IMR-90 (cell line): ENCODE measurements around the gene KCNMB2. TPM values are rescaled to one million over a fixed set of nuclear protein-coding genes. Genes with fewer than 3 reads are reported as not detected.

Source experiments
- ATAC-seq: fragments of 200-7000 bp; cut with Tn5 transposase; 2 replicates; pipeline ENCODE4 v1.9.1; 2020; ENCODE audit warnings: low read depth, mild to moderate bottlenecking, moderate library complexity
- BruUV-seq: library from RNA; stranded (reverse); fragments of 400-500 nt; replicated peaks from 2 replicates; lab custom pipeline; 2021; lab: Mats Ljungman, UMichigan
- CTCF ChIA-PET: fragments of 300-600 bp; formaldehyde crosslinking; extraction: SDS; loops from one replicate; lab custom pipeline; 2021; ENCODE audit warnings: antibody characterized with exemption; lab: Yijun Ruan, JAX
- POLR2A ChIA-PET: fragments of 300-600 bp; sonication (Branson Sonifier 250); formaldehyde crosslinking; loops from one replicate; lab custom pipeline; 2022; ENCODE audit warnings: antibody characterized with exemption; ENCODE audit not compliant: unreplicated experiment; lab: Charles Lee
- DNase-seq: peaks from one replicate; pipeline ENCODE4 v3.0.0; 2013
- H2AFZ ChIP-seq: replicated peaks from 2 replicates; pipeline ENCODE3; 2013; ENCODE audit warnings: low read length, mild to moderate bottlenecking; ENCODE audit not compliant: poor library complexity
- H2AK5ac ChIP-seq: 2 replicates; pipeline ENCODE4 v1.6.1; 2013; ENCODE audit warnings: low read depth, low read length, inconsistent platforms
- H2AK9ac ChIP-seq: replicated peaks from 2 replicates; pipeline ENCODE3; 2013; ENCODE audit warnings: mild to moderate bottlenecking, low read depth, low read length, moderate library complexity; ENCODE audit not compliant: poor library complexity
- H2BK120ac ChIP-seq: 2 replicates; pipeline ENCODE4 v1.6.1; 2013; ENCODE audit warnings: low read depth, low read length, inconsistent platforms
- H2BK15ac ChIP-seq: 3 replicates; pipeline ENCODE4 v1.6.1; 2013; ENCODE audit warnings: low read depth, low read length, inconsistent platforms
- H2BK20ac ChIP-seq: 2 replicates; pipeline ENCODE4 v1.6.1; 2013; ENCODE audit warnings: low read depth, mild to moderate bottlenecking, inconsistent platforms, low read length, moderate library complexity
- H2BK5ac ChIP-seq: 2 replicates; pipeline ENCODE4 v1.6.1; 2013; ENCODE audit warnings: mild to moderate bottlenecking, low read depth, low read length, inconsistent platforms; ENCODE audit not compliant: poor library complexity, severe bottlenecking
- H3K14ac ChIP-seq: replicated peaks from 2 replicates; pipeline ENCODE4 v1.6.1; 2013; ENCODE audit warnings: low read depth, low read length, inconsistent platforms
- H3K18ac ChIP-seq: 2 replicates; pipeline ENCODE4 v1.6.1; 2013; ENCODE audit warnings: low read depth, low read length, control low read depth
- H3K23ac ChIP-seq: 2 replicates; pipeline ENCODE4 v1.6.1; 2013; ENCODE audit warnings: low read depth, low read length, inconsistent platforms
- H3K27ac ChIP-seq: 2 replicates; pipeline ENCODE4 v1.5.1; 2013; ENCODE audit warnings: mild to moderate bottlenecking, control low read depth, low read length; ENCODE audit not compliant: insufficient read depth
- H3K27me3 ChIP-seq: 2 replicates; pipeline ENCODE4 v1.6.1; 2013; ENCODE audit warnings: low read length; ENCODE audit not compliant: control insufficient read depth, insufficient read depth
- H3K36me3 ChIP-seq: 2 replicates; pipeline ENCODE4 v1.6.1; 2013; ENCODE audit warnings: low read length, mixed read lengths; ENCODE audit not compliant: control insufficient read depth, insufficient read depth
- H3K4ac ChIP-seq: 2 replicates; pipeline ENCODE4 v1.6.1; 2013; ENCODE audit warnings: low read depth, low read length, inconsistent platforms
- H3K4me1 ChIP-seq: 2 replicates; pipeline ENCODE4 v1.6.1; 2013; ENCODE audit warnings: low read length, mixed read lengths; ENCODE audit not compliant: control insufficient read depth, insufficient read depth
- H3K4me2 ChIP-seq: 2 replicates; pipeline ENCODE4 v1.6.1; 2013; ENCODE audit warnings: low read depth, mild to moderate bottlenecking, control low read depth, low read length, moderate library complexity
- H3K4me3 ChIP-seq: 2 replicates; pipeline ENCODE4 v1.5.1; 2013; ENCODE audit warnings: low read depth, mild to moderate bottlenecking, control low read depth, low read length, moderate library complexity; ENCODE audit not compliant: insufficient read depth
- H3K56ac ChIP-seq: 2 replicates; pipeline ENCODE4 v1.6.1; 2013; ENCODE audit warnings: low read length, inconsistent platforms; ENCODE audit not compliant: insufficient read depth; ENCODE audit errors: extremely low read depth
- H3K79me1 ChIP-seq, 2 experiments: 2 replicates each; pipeline ENCODE4 v1.6.1; 2013; ENCODE audit warnings: low read length in 2 of 2, inconsistent platforms in 1 of 2, low read depth in 1 of 2
- H3K9ac ChIP-seq: 2 replicates; pipeline ENCODE4 v1.6.1; 2013; ENCODE audit warnings: low read depth, low read length, control low read depth
- H3K9me1 ChIP-seq: 2 replicates; pipeline ENCODE4 v1.6.1; 2013; ENCODE audit warnings: low read length, inconsistent platforms; ENCODE audit not compliant: insufficient read depth
- H3K9me3 ChIP-seq: 2 replicates; pipeline ENCODE4 v1.6.1; 2013; ENCODE audit warnings: low read length; ENCODE audit not compliant: control insufficient read depth, insufficient read depth
- H4K20me1 ChIP-seq: 2 replicates; pipeline ENCODE4 v1.6.1; 2013; ENCODE audit warnings: low read length, inconsistent platforms; ENCODE audit not compliant: insufficient read depth
- H4K5ac ChIP-seq: 2 replicates; pipeline ENCODE4 v1.6.1; 2013; ENCODE audit warnings: mild to moderate bottlenecking, low read depth, low read length, control low read depth
- H4K8ac ChIP-seq, 2 experiments: 2 replicates each; pipeline ENCODE4 v1.6.1; 2013; ENCODE audit warnings: low read depth in 2 of 2, low read length in 2 of 2, control low read depth in 1 of 2, inconsistent platforms in 1 of 2
- H4K91ac ChIP-seq: 2 replicates; pipeline ENCODE4 v1.6.1; 2013; ENCODE audit warnings: low read depth, low read length, inconsistent platforms; ENCODE audit not compliant: insufficient read depth
- NFE2L2 ChIP-seq: fragments of 150-350 bp; IDR thresholded peaks from 2 replicates; pipeline ENCODE4 v1.6.1; 2016; ENCODE audit warnings: low read depth, mild to moderate bottlenecking, low read length
- WGBS, 2 experiments: methylation state at CpG; one replicate each; pipeline versions ENCODE4 v1.1.5 to v1.1.7; 2013; ENCODE audit warnings: missing lambda C conversion rate in 2 of 2; ENCODE audit not compliant: insufficient read length in 1 of 2; ENCODE audit errors: extremely low coverage in 2 of 2; 5-methylcytosine and 5-hydroxymethylcytosine counted together
- dilution Hi-C: fragments of 300-500 bp; cut with HindIII; formaldehyde crosslinking; loops from one replicate; pipeline ENCODE4 v1.14.3; 2018; ENCODE audit warnings: low sequenced_read_pairs; ENCODE audit not compliant: unreplicated experiment
- in situ Hi-C: fragments of 300-500 bp; cut with MboI; formaldehyde crosslinking; loops from 3 replicates; pipeline ENCODE4 v1.14.3; 2019; ENCODE audit warnings: low sequenced_read_pairs, inconsistent platforms, mixed read lengths
- intact Hi-C: fragments of 100-400 bp; cut with micrococcal nuclease; formaldehyde crosslinking; loops from 2 replicates; pipeline ENCODE4 v1.10.0; 2022
- polyA plus RNA-seq, 3 experiments: library from polyadenylated mRNA; depleted of rRNA; stranded (reverse); fragments of >200 nt; gene quantifications; 2 replicates each; pipeline ENCODE4 v1.2.3, GENCODE V29; 2012; ENCODE audit warnings: low replicate concordance in 1 of 3
- total RNA-seq: library from RNA; depleted of rRNA; stranded (reverse); fragments of >200 nt; gene quantifications from 2 replicates; pipeline ENCODE4 v1.2.3, GENCODE V29; 2012

KCNMB2 gene
- total and polyA plus RNA-seq, 2 of the 4 experiments (the other 2 are of a cell fraction): not detected

DNA sequence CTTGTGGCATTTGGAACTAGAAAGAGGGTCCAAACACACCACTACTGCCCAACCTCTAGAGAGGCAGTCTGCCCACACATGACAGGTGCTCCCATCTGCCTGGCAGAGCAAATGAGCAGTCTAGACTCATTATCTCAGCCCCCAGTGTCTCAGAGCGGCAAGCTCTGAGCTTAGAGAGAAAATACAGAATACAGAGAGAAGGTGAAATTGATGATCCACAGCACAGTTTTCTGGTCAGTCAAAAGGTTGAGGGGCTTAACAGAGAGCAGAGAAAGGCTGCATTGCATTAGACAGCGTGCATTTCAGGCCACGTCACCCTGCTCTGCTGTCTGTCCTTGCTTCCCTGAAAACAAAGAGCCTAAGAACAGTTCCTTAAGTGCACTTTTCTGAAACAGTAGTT lies 135.1 kb downstream of the KCNMB2 start:
- Histone ChIP-seq H3K4me2 (no peak overlapping the region), H3K4ac (no peak overlapping the region), H3K9me1 (no peaks in the 10 kb centered on the region), H2BK120ac (no peak overlapping the region), H3K14ac (no peak overlapping the region), H4K91ac (no peak overlapping the region), H3K79me1 (no peaks in the 10 kb centered on the region), H4K20me1 (no peaks in the 10 kb centered on the region), H3K23ac (no peak overlapping the region), H2BK15ac (no peak overlapping the region), H3K9ac (no peak overlapping the region), H3K56ac (no peak overlapping the region), H3K4me1 (0 out of 2 replicates have a peak, but pooled peaks cover 2% of the 10 kb centered on the region), H3K27ac (no peak overlapping the region), H3K36me3 (no peaks in the 10 kb centered on the region), H2BK20ac (no peak overlapping the region), H3K27me3 (peaks cover 2% of the 10 kb centered on the region; the same call in 1 of the 2 replicates), H4K8ac (no peak overlapping the region), H3K9me3 (no peaks in the 10 kb centered on the region), H2AK9ac (no peak overlapping the region), H2AFZ (no peak overlapping the region), H3K18ac (no peak overlapping the region), H2BK5ac (no peak overlapping the region), H3K4me3 (no peak overlapping the region), H2AK5ac (no peak overlapping the region), H4K5ac (no peak overlapping the region)
- WGBS, 2 experiments: no CpG with 5 or more reads among the region's 3 CpGs
- ChIA-PET POLR2A (no interaction called here), CTCF (no interaction called here)
- dilution Hi-C loops: no loop called here
- no TSS peak for BruUV-seq
- no peak for ATAC-seq
- intact Hi-C loops: no loop called here
- TF ChIP-seq NFE2L2: no peak
- in situ Hi-C loops: no loop called here
- DNase-seq: no peak
